ENCODE results near the gene ATP6V1E1. TPM values are rescaled to one million over a fixed set of nuclear protein-coding genes. Genes with fewer than 3 reads are reported as not detected.
A peak's percentile ranks its signal among the peaks of the same experiment; 100 is the strongest.

ATP6V1E1 gene
- total and polyA plus RNA-seq, 9 of the 15 experiments (the other 6 are each of a cell fraction or from before 2014, with no cell fraction given) = 122 to 249 (median 179) TPM

GRCh38 chr22:17629173-17629489 lies 582 bp upstream of the ATP6V1E1 start (continued):
- TF ChIP-seq, protein P1, sequence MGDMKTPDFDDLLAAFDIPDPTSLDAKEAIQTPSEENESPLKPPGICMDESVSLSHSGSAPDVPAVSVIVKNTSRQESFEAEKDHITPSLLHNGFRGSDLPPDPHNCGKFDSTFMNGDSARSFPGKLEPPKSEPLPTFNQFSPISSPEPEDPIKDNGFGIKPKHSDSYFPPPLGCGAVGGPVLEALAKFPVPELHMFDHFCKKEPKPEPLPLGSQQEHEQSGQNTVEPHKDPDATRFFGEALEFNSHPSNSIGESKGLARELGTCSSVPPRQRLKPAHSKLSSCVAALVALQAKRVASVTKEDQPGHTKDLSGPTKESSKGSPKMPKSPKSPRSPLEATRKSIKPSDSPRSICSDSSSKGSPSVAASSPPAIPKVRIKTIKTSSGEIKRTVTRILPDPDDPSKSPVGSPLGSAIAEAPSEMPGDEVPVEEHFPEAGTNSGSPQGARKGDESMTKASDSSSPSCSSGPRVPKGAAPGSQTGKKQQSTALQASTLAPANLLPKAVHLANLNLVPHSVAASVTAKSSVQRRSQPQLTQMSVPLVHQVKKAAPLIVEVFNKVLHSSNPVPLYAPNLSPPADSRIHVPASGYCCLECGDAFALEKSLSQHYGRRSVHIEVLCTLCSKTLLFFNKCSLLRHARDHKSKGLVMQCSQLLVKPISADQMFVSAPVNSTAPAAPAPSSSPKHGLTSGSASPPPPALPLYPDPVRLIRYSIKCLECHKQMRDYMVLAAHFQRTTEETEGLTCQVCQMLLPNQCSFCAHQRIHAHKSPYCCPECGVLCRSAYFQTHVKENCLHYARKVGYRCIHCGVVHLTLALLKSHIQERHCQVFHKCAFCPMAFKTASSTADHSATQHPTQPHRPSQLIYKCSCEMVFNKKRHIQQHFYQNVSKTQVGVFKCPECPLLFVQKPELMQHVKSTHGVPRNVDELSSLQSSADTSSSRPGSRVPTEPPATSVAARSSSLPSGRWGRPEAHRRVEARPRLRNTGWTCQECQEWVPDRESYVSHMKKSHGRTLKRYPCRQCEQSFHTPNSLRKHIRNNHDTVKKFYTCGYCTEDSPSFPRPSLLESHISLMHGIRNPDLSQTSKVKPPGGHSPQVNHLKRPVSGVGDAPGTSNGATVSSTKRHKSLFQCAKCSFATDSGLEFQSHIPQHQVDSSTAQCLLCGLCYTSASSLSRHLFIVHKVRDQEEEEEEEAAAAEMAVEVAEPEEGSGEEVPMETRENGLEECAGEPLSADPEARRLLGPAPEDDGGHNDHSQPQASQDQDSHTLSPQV (IDR thresholded peaks at IDR 0.05) = peak; percentile 50; the same call in 1 of the 2 replicates
- TF ChIP-seq TCF15 (CRISPR knock-in tag; IDR thresholded peaks at IDR 0.05) (0 out of 2 replicates have a peak, but pooled peaks have one; percentile 65), ILF3 (IDR thresholded peaks at IDR 0.05; ENCODE audit: borderline replicate concordance) (peak; percentile 51; the same call in 1 of the 2 replicates), POLR2AphosphoS2 (IDR thresholded peaks at IDR 0.05; ENCODE audit: low read length) (no peak), BCL6 (CRISPR knock-in tag; IDR thresholded peaks at IDR 0.05) (0 out of 2 replicates have a peak, but pooled peaks have one; percentile 0), ARID3B (CRISPR knock-in tag; IDR thresholded peaks at IDR 0.05; ENCODE audit: borderline replicate concordance) (no peak), ZNF23 (CRISPR knock-in tag; IDR thresholded peaks at IDR 0.05) (0 out of 2 replicates have a peak, but pooled peaks have one; percentile 28), ZNF830 (CRISPR knock-in tag; IDR thresholded peaks at IDR 0.05) (no peak), NCOA6 (IDR thresholded peaks at IDR 0.05) (no peak), ZNF253 (CRISPR knock-in tag; conservative IDR thresholded peaks at IDR 0.05) (no peak), ZEB2 (IDR thresholded peaks at IDR 0.05) (peak; percentile 44; the same call in 1 of the 2 replicates), FOXO4 (CRISPR knock-in tag; IDR thresholded peaks at IDR 0.05) (no peak), ZNF75A (CRISPR knock-in tag; IDR thresholded peaks at IDR 0.05) (no peak), ZNF707 (CRISPR knock-in tag; conservative IDR thresholded peaks at IDR 0.05) (peak; percentile 32; the same call in 1 of the 2 replicates), ZFP1 (CRISPR knock-in tag; IDR thresholded peaks at IDR 0.05) (0 out of 2 replicates have a peak, but pooled peaks have one; percentile 29), ZFP30 (CRISPR knock-in tag; IDR thresholded peaks at IDR 0.05; ENCODE audit: borderline replicate concordance) (no peak), POLR2AphosphoS5 (IDR thresholded peaks at IDR 0.05; ENCODE audit: control insufficient read depth, insufficient read depth, low read depth, low read length) (no peak), MXI1 (IDR thresholded peaks at IDR 0.05; ENCODE audit: low read depth, low read length) (no peak), RAD51 (IDR thresholded peaks at IDR 0.05; ENCODE audit: borderline replicate concordance, low read depth) (no peak), NR2C2 (CRISPR knock-in tag; IDR thresholded peaks at IDR 0.05) (no peak), NR2C2 (tag; IDR thresholded peaks at IDR 0.05) (peak; percentile 32; the same call in 1 of the 2 replicates)
- TF ChIP-seq, protein P2, sequence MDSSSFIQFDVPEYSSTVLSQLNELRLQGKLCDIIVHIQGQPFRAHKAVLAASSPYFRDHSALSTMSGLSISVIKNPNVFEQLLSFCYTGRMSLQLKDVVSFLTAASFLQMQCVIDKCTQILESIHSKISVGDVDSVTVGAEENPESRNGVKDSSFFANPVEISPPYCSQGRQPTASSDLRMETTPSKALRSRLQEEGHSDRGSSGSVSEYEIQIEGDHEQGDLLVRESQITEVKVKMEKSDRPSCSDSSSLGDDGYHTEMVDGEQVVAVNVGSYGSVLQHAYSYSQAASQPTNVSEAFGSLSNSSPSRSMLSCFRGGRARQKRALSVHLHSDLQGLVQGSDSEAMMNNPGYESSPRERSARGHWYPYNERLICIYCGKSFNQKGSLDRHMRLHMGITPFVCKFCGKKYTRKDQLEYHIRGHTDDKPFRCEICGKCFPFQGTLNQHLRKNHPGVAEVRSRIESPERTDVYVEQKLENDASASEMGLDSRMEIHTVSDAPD (CRISPR knock-in tag; IDR thresholded peaks at IDR 0.05) = no peak
